Loucy (cell line): Measurements from ENCODE around the gene MAN2B2.
"Not testable (repeated sequence)": the region's sequence is repeated elsewhere in the genome, so short reads cannot be mapped to it uniquely, and the experiment has no call there.

Experiments used
- H2AFZ ChIP-seq: fragments of 200-600 bp; sonication (generic); 2 replicates; pipeline ENCODE4 v1.6.0; 2016; ENCODE audit warnings: antibody characterized with exemption, mild to moderate bottlenecking, low read length, moderate library complexity
- H3F3A ChIP-seq: fragments of 200-600 bp; 2 replicates; pipeline ENCODE4 v1.6.0; 2016; ENCODE audit warnings: antibody characterized with exemption, low read depth, mild to moderate bottlenecking
- H3K27me3 ChIP-seq: fragments of 200-600 bp; sonication (generic); 2 replicates; pipeline ENCODE4 v1.6.1; 2014; ENCODE audit warnings: low read length, mild to moderate bottlenecking; ENCODE audit not compliant: insufficient read depth, poor library complexity, severe bottlenecking
- H3K36me3 ChIP-seq: fragments of 200-600 bp; sonication (generic); 2 replicates; pipeline ENCODE4 v1.6.1; 2016; ENCODE audit warnings: low read length; ENCODE audit not compliant: insufficient read depth
- H3K4me1 ChIP-seq: fragments of 200-600 bp; sonication (generic); 2 replicates; pipeline ENCODE4 v1.5.1; 2014; ENCODE audit warnings: low read length, mild to moderate bottlenecking; ENCODE audit not compliant: insufficient read depth, poor library complexity, severe bottlenecking
- H3K4me2 ChIP-seq: fragments of 200-600 bp; sonication (generic); 2 replicates; pipeline ENCODE4 v1.6.0; 2014; ENCODE audit warnings: antibody characterized with exemption, low read length, low read depth, mild to moderate bottlenecking; ENCODE audit not compliant: poor library complexity, severe bottlenecking
- H3K4me3 ChIP-seq: fragments of 200-600 bp; sonication (generic); 2 replicates; pipeline ENCODE4 v1.5.1; 2014; ENCODE audit warnings: low read length, mild to moderate bottlenecking, mixed read lengths; ENCODE audit not compliant: poor library complexity, severe bottlenecking
- H3K79me2 ChIP-seq: fragments of 200-600 bp; sonication (generic); 2 replicates; pipeline ENCODE4 v1.6.1; 2014; ENCODE audit warnings: low read length; ENCODE audit not compliant: insufficient read depth
- H3K9ac ChIP-seq: fragments of 200-600 bp; sonication (generic); 2 replicates; pipeline ENCODE4 v1.6.0; 2014; ENCODE audit warnings: mild to moderate bottlenecking, low read depth, low read length, moderate library complexity; ENCODE audit not compliant: poor library complexity, severe bottlenecking
- H3K9me2 ChIP-seq: fragments of 200-600 bp; sonication (generic); replicated peaks from 2 replicates; pipeline ENCODE4 v1.6.1; 2016; ENCODE audit warnings: low read depth, low read length, mixed read lengths
- H3K9me3 ChIP-seq: fragments of 200-600 bp; sonication (generic); 2 replicates; pipeline ENCODE4 v1.6.1; 2014; ENCODE audit warnings: mild to moderate bottlenecking, antibody characterized with exemption, low read length, low read depth; ENCODE audit not compliant: insufficient read depth
- H4K20me1 ChIP-seq: fragments of 200-600 bp; sonication (generic); 2 replicates; pipeline ENCODE4 v1.6.0; 2014; ENCODE audit warnings: antibody characterized with exemption, low read length, mild to moderate bottlenecking; ENCODE audit not compliant: insufficient read depth, poor library complexity, severe bottlenecking
- EZH2phosphoT487 ChIP-seq: fragments of 200-600 bp; IDR thresholded peaks from 2 replicates; pipeline ENCODE4 v1.6.1; 2018; ENCODE audit warnings: antibody characterized with exemption, mild to moderate bottlenecking, moderate library complexity, borderline replicate concordance
- TF ChIP-seq, protein P1 (sequence below): fragments of 200-600 bp; sonication (generic); conservative IDR thresholded peaks from 2 replicates; pipeline ENCODE4 v1.5.1; 2014; ENCODE audit warnings: mild to moderate bottlenecking, antibody characterized with exemption, low read length

The MAN2B2 gene

GRCh38 chr4:6649216-6649615 is 74.2 kb downstream of the MAN2B2 start:
- H3K9me3 ChIP-seq: no peaks in the 10 kb centered on the region
- peaks cover 2% of the 10 kb centered on the region; the same call in 1 of the 2 replicates for H3K79me2 ChIP-seq
- TF ChIP-seq, protein P1, sequence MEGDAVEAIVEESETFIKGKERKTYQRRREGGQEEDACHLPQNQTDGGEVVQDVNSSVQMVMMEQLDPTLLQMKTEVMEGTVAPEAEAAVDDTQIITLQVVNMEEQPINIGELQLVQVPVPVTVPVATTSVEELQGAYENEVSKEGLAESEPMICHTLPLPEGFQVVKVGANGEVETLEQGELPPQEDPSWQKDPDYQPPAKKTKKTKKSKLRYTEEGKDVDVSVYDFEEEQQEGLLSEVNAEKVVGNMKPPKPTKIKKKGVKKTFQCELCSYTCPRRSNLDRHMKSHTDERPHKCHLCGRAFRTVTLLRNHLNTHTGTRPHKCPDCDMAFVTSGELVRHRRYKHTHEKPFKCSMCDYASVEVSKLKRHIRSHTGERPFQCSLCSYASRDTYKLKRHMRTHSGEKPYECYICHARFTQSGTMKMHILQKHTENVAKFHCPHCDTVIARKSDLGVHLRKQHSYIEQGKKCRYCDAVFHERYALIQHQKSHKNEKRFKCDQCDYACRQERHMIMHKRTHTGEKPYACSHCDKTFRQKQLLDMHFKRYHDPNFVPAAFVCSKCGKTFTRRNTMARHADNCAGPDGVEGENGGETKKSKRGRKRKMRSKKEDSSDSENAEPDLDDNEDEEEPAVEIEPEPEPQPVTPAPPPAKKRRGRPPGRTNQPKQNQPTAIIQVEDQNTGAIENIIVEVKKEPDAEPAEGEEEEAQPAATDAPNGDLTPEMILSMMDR: no peak
- no peaks in the 10 kb centered on the region for H3F3A ChIP-seq
- no peaks in the 10 kb centered on the region for H3K4me1 ChIP-seq
- H4K20me1 ChIP-seq: no peaks in the 10 kb centered on the region
- no peak overlapping the region for H2AFZ ChIP-seq
- no peaks in the 10 kb centered on the region for H3K27me3 ChIP-seq
- no peaks in the 10 kb centered on the region for H3K9me2 ChIP-seq
- no peak overlapping the region for H3K4me2 ChIP-seq
- H3K9ac ChIP-seq: no peak overlapping the region
- H3K36me3 ChIP-seq: no peaks in the 10 kb centered on the region
- no peak overlapping the region for H3K4me3 ChIP-seq

DNA sequence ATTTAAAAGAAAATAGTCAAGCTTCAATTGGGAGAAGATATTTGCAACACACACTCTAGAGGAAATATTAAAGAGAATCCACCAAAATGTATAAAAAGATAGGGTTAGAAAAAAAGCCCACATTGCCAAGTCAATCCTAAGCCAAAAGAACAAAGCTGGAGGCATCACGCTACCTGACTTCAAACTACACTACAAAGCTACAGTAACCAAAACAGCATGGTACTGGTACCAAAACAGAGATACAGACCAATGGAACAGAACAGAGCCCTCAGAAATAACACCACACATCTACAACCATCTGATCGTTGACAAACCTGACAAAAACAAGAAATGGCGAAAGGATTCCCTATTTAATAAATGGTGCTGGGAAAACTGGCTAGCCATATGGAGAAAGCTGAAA is 79.2 kb downstream of the MAN2B2 start:
- not testable (repeated sequence) for H2AFZ ChIP-seq, H3K36me3 ChIP-seq, H3K27me3 ChIP-seq, H3K4me2 ChIP-seq, H3K4me3 ChIP-seq, H3F3A ChIP-seq, H3K9me3 ChIP-seq, H3K4me1 ChIP-seq, H4K20me1 ChIP-seq, H3K9me2 ChIP-seq, H3K79me2 ChIP-seq, H3K9ac ChIP-seq

DNA sequence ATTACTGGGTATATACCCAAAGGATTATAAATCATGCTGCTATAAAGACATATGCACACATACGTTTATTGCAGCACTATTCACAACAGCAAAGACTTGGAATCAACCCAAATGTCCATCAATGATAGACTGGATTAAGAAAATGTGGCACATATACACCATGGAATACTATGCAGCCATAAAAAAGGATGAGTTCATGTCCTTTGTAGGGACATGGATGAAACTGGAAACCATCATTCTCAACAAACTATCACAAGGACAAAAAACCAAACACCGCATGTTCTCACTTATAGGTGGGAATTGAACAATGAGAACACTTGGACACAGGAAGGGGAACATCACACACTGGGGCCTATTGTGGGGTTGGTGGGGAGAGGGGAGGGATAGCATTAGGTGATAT is 80.3 kb downstream of the MAN2B2 start:
- not testable (repeated sequence) for H3K4me2 ChIP-seq, H4K20me1 ChIP-seq, H2AFZ ChIP-seq, H3K27me3 ChIP-seq, H3K36me3 ChIP-seq, H3K4me1 ChIP-seq, H3K4me3 ChIP-seq, H3F3A ChIP-seq, H3K9me2 ChIP-seq, H3K79me2 ChIP-seq, H3K9me3 ChIP-seq, H3K9ac ChIP-seq

- Histone ChIP-seq H2AFZ (no peak overlapping the region), H3K9ac (no peak overlapping the region), H3K4me1 (no peaks in the 10 kb centered on the region), H3K4me3 (no peak overlapping the region), H3F3A (no peaks in the 10 kb centered on the region), H3K9me2 (no peaks in the 10 kb centered on the region), H3K4me2 (no peak overlapping the region), H3K9me3 (no peaks in the 10 kb centered on the region), H3K27me3 (no peaks in the 10 kb centered on the region), H3K79me2 (no peaks in the 10 kb centered on the region), H4K20me1 (no peaks in the 10 kb centered on the region), H3K36me3 (no peaks in the 10 kb centered on the region)
- no peak for TF ChIP-seq EZH2phosphoT487
- TF ChIP-seq, protein P1: no peak
These were observed 80.9 kb downstream of the MAN2B2 start for GRCh38 chr4:6655924-6656323.
